Endothelial cell of umbilical vein (primary cell): Measurements from ENCODE around the gene BCL2L13. TPM values are rescaled to one million over a fixed set of nuclear protein-coding genes. Genes with fewer than 3 reads are reported as not detected.

ENCODE experiments used
- BruUV-seq: library from RNA; stranded (reverse); fragments of 400-500 nt; replicated peaks from 2 replicates; lab custom pipeline; 2021; lab: Mats Ljungman, UMichigan
- CTCF ChIA-PET: fragments of 300-600, 350-600 bp; sonication (Branson Sonifier 250); formaldehyde crosslinking; loops from one replicate; lab custom pipeline; 2021; ENCODE audit warnings: antibody characterized with exemption, inconsistent platforms; lab: Charles Lee
- POLR2A ChIA-PET: fragments of 300-600, 350-600 bp; sonication (Branson Sonifier 250); formaldehyde crosslinking; loops from one replicate; lab custom pipeline; 2021; ENCODE audit warnings: antibody characterized with exemption, inconsistent platforms; lab: Charles Lee
- DNase-seq: peaks from one replicate; pipeline ENCODE4 v3.0.0-alpha.2; 2011; ENCODE audit warnings: low read depth, low spot score
- FAIRE-seq: peaks from 2 replicates; lab custom pipeline; 2011; peaks lifted over from hg19 to GRCh38; lab: Jason Lieb, UNC
- H2AFZ ChIP-seq: 2 replicates; pipeline ENCODE4 v1.6.0; 2012; ENCODE audit warnings: low read depth, low read length, control low read depth, inconsistent platforms
- H3K27ac ChIP-seq: 2 replicates; pipeline ENCODE4 v1.5.1; 2011; ENCODE audit warnings: low read depth, mild to moderate bottlenecking, control low read depth, low read length, moderate library complexity; ENCODE audit not compliant: insufficient read depth
- H3K27me3 ChIP-seq, 2 experiments: 2 replicates each; pipeline versions ENCODE4 v1.6.0 to v1.6.1; 2011; ENCODE audit warnings: low read length in 2 of 2, mixed read lengths in 1 of 2; ENCODE audit not compliant: control insufficient read depth in 2 of 2, insufficient read depth in 2 of 2
- H3K36me3 ChIP-seq, 2 experiments: 2 replicates in 1 of 2; 3 replicates in 1 of 2; pipeline ENCODE4 v1.5.1; 2011; ENCODE audit warnings: low read length in 2 of 2, mild to moderate bottlenecking in 1 of 2, moderate library complexity in 1 of 2; ENCODE audit not compliant: control insufficient read depth in 2 of 2, insufficient read depth in 2 of 2; ENCODE audit errors: extremely low read depth in 1 of 2
- H3K4me1 ChIP-seq: 3 replicates; pipeline ENCODE4 v1.5.1; 2011; ENCODE audit warnings: mild to moderate bottlenecking, low read length; ENCODE audit not compliant: control insufficient read depth, insufficient read depth; ENCODE audit errors: extremely low read depth
- H3K4me2 ChIP-seq: 2 replicates; pipeline ENCODE4 v1.6.1; 2011; ENCODE audit warnings: low read length, control low read depth, mixed read lengths; ENCODE audit not compliant: insufficient read depth
- H3K4me3 ChIP-seq, 3 experiments: fragments of 200-600 bp in 1 of 3; sonication (generic), shearing (Covaris generic) in 1 of 3; replicated peaks in 1 of 3; 2 replicates each; pipeline ENCODE4 v1.5.1; 2011 to 2016; ENCODE audit warnings: control low read depth in 3 of 3, low read length in 3 of 3, mild to moderate bottlenecking in 2 of 3, inconsistent platforms in 1 of 3, low read depth in 1 of 3, moderate library complexity in 1 of 3; ENCODE audit not compliant: insufficient read depth in 1 of 3
- H3K79me2 ChIP-seq: 2 replicates; pipeline ENCODE4 v1.6.0; 2012; ENCODE audit warnings: low read length, inconsistent platforms; ENCODE audit not compliant: control insufficient read depth, insufficient read depth
- H3K9ac ChIP-seq: replicated peaks from 2 replicates; pipeline ENCODE3; 2011; ENCODE audit warnings: low read length, control low read depth; ENCODE audit not compliant: insufficient read depth; ENCODE audit errors: extremely low read depth
- H3K9me1 ChIP-seq: replicated peaks from 3 replicates; pipeline ENCODE4 v1.6.0; 2011; ENCODE audit warnings: mild to moderate bottlenecking, low read length; ENCODE audit not compliant: control insufficient read depth, insufficient read depth; ENCODE audit errors: extremely low read depth
- H3K9me3 ChIP-seq: replicated peaks from 2 replicates; pipeline ENCODE4 v1.5.1; 2012; ENCODE audit warnings: low read length, inconsistent platforms; ENCODE audit not compliant: control insufficient read depth, insufficient read depth
- H4K20me1 ChIP-seq: replicated peaks from 2 replicates; pipeline ENCODE3; 2011; ENCODE audit warnings: mild to moderate bottlenecking, low read length; ENCODE audit not compliant: control insufficient read depth, insufficient read depth; ENCODE audit errors: extremely low read depth
- EZH2 ChIP-seq: IDR thresholded peaks from 2 replicates; pipeline ENCODE4 v1.6.1; 2012; ENCODE audit warnings: borderline replicate concordance, low read depth, mild to moderate bottlenecking, moderate library complexity, low read length, inconsistent platforms; ENCODE audit not compliant: severe bottlenecking
- FOS ChIP-seq: IDR thresholded peaks from 2 replicates; pipeline ENCODE4 v1.6.1; 2011; ENCODE audit warnings: mild to moderate bottlenecking, low read length, moderate library complexity, borderline replicate concordance; ENCODE audit not compliant: insufficient read depth
- GATA2 ChIP-seq: IDR thresholded peaks from 2 replicates; pipeline ENCODE4 v1.7.0; 2011; ENCODE audit warnings: low read depth, mild to moderate bottlenecking, moderate library complexity, mixed read lengths, low read length; ENCODE audit not compliant: insufficient read length, insufficient read depth
- JUN ChIP-seq: IDR thresholded peaks from 2 replicates; pipeline ENCODE4 v1.6.1; 2011; ENCODE audit warnings: borderline replicate concordance, low read depth; ENCODE audit not compliant: insufficient read length, insufficient read depth
- MYC ChIP-seq: IDR thresholded peaks from one replicate; pipeline ENCODE4 v1.6.1; 2011; ENCODE audit warnings: mild to moderate bottlenecking, low read depth, low read length
- POLR2A ChIP-seq: IDR thresholded peaks from 2 replicates; pipeline ENCODE4 v1.6.1; 2012; ENCODE audit warnings: low read depth, mild to moderate bottlenecking, control low read depth, low read length
- POLR2AphosphoS5 ChIP-seq: IDR thresholded peaks from 2 replicates; pipeline ENCODE4 v1.6.1; 2012; ENCODE audit warnings: low read depth, mild to moderate bottlenecking, control low read depth, low read length, moderate library complexity; ENCODE audit not compliant: insufficient read depth
- dilution Hi-C: fragments of 300-500 bp; cut with MboI; formaldehyde crosslinking; loops from one replicate; pipeline ENCODE4 v1.15.0; 2019; ENCODE audit warnings: low sequenced_read_pairs; ENCODE audit not compliant: extremely low pct_ligation_motif_present
- intact Hi-C: fragments of 100-400 bp; cut with micrococcal nuclease; formaldehyde crosslinking; loops from one replicate; pipeline ENCODE4 v1.10.0; 2022
- polyA plus RNA-seq, 4 experiments: library from polyadenylated mRNA; depleted of rRNA in 3 of 4; stranded (reverse) in 3 of 4; unstranded in 1 of 4; fragments of >200 nt; gene quantifications; 2 replicates each; pipeline versions ENCODE4 v1.2.1 to v1.2.3, GENCODE V29; 2011 to 2012; ENCODE audit warnings: missing spikeins in 1 of 4
- total RNA-seq: library from RNA; stranded (reverse); gene quantifications from 2 replicates; pipeline ENCODE4 v1.2.3, GENCODE V29; 2021
- TF ChIP-seq, protein P1 (sequence below), 2 donors: IDR thresholded peaks; 1 replicate in 1 of 2; 2 replicates in 1 of 2; pipeline ENCODE4 v1.5.1; 2011; ENCODE audit warnings: low read length in 2 of 2, mild to moderate bottlenecking in 2 of 2, moderate library complexity in 2 of 2, control low read depth in 1 of 2, inconsistent platforms in 1 of 2, low read depth in 1 of 2; ENCODE audit not compliant: insufficient read depth in 1 of 2; ENCODE audit errors: extremely low read depth in 1 of 2
- TF ChIP-seq, protein P2 (sequence below): IDR thresholded peaks from 2 replicates; pipeline ENCODE4 v1.6.1; 2011; ENCODE audit not compliant: insufficient read depth, insufficient read length

BCL2L13 gene
- total and polyA plus RNA-seq, 2 donors (not counting 3 experiments of a cell fraction or from before 2014, with no cell fraction given): 28.1 to 36.2 TPM

DNA sequence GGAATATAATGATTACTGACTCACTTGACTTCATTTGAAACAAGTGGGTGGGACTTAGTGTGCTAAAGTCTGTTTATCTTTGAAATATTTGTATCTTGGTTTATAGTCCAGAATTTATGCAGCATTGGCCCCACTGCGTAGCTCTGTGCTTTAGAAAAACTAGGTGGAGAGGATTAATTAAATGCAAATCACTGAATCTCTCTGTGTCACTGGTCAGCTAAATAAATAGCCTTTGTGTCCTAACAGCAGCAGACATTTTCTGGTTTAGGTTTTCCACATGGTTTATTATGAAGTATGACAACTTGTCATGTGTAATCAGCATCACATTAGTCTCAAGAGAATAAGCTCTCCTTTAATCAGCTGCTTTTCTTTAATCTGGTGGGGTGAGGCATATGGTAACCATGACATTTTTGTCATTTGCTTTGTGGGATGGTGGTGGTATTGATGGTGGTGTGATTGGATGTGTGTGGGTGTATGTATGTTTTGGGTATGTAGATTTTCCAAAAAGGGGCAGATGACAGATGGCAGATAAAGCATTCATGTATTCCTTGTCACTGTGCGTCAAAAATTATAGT lies 33.9 kb downstream of the BCL2L13 start:
- CTCF ChIA-PET: interaction anchor here (0.7 to 1.5 kb wide), 2 partner anchors 13 to 114 kb away, joined by 3 read pairs; no protein-coding TSS in a partner anchor
- dilution Hi-C loops (no loop called here), intact Hi-C loops (no loop called here)
- Histone ChIP-seq H3K27ac (no peak overlapping the region), H3K9me3 (no peaks in the 10 kb centered on the region), H3K4me3 (no peak overlapping the region), H3K9ac (no peak overlapping the region), H3K79me2 (no peaks in the 10 kb centered on the region), H4K20me1 (peaks cover 2% of the 10 kb centered on the region), H3K36me3 (no peaks in the 10 kb centered on the region), H3K4me2 (no peak overlapping the region), H2AFZ (no peak overlapping the region), H3K4me1 (no peaks in the 10 kb centered on the region), H3K27me3 (no peaks in the 10 kb centered on the region), H3K9me1 (no peaks in the 10 kb centered on the region)
- BruUV-seq: no TSS peak
- DNase-seq (no peak), FAIRE-seq (no peak)
- TF ChIP-seq FOS (no peak), MYC (no peak), POLR2A (no peak), EZH2 (no peak), JUN (no peak), POLR2AphosphoS5 (no peak), GATA2 (no peak)
- TF ChIP-seq, protein P1, sequence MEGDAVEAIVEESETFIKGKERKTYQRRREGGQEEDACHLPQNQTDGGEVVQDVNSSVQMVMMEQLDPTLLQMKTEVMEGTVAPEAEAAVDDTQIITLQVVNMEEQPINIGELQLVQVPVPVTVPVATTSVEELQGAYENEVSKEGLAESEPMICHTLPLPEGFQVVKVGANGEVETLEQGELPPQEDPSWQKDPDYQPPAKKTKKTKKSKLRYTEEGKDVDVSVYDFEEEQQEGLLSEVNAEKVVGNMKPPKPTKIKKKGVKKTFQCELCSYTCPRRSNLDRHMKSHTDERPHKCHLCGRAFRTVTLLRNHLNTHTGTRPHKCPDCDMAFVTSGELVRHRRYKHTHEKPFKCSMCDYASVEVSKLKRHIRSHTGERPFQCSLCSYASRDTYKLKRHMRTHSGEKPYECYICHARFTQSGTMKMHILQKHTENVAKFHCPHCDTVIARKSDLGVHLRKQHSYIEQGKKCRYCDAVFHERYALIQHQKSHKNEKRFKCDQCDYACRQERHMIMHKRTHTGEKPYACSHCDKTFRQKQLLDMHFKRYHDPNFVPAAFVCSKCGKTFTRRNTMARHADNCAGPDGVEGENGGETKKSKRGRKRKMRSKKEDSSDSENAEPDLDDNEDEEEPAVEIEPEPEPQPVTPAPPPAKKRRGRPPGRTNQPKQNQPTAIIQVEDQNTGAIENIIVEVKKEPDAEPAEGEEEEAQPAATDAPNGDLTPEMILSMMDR (IDR thresholded peaks at IDR 0.05; ENCODE audit: extremely low read depth in 1 of 2, insufficient read depth in 1 of 2, low read depth in 1 of 2, low read length in 2 of 2): no peak
- TF ChIP-seq, protein P2, sequence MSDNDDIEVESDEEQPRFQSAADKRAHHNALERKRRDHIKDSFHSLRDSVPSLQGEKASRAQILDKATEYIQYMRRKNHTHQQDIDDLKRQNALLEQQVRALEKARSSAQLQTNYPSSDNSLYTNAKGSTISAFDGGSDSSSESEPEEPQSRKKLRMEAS: no peak
- POLR2A ChIA-PET: interaction anchor here (0.6 kb wide), 1 partner anchor 13 kb away, joined by 6 read pairs; no protein-coding TSS in a partner anchor
